NCI-H146 treated with DMSO at 0.1 percent for 48 hours (cell line): ENCODE measurements around the gene EML6.

Experiments used
- DNase-seq: peaks from one replicate; lab custom pipeline; 2025; ENCODE audit not compliant: unreplicated experiment; lab: John Stamatoyannopoulos, UW

The EML6 gene

GRCh38 chr2:54904836-54905235 is 181.4 kb downstream of the EML6 start:
- DNase-seq = no peak

- DNase-seq = no peak
Measured at GRCh38 chr2:54906716-54907115, 183.3 kb downstream of the EML6 start.

GRCh38 chr2:54907663-54908062 is 184.2 kb downstream of the EML6 start:
- DNase-seq = no peak

GRCh38 chr2:54908591-54908990 is 185.1 kb downstream of the EML6 start:
- no peak for DNase-seq

GRCh38 chr2:54909001-54909400 is 185.5 kb downstream of the EML6 start:
- DNase-seq = no peak

GRCh38 chr2:54912305-54912704 is 188.8 kb downstream of the EML6 start:
- no peak for DNase-seq

GRCh38 chr2:54912893-54913292 is 189.4 kb downstream of the EML6 start:
- no peak for DNase-seq

GRCh38 chr2:54914637-54915036 is 191.2 kb downstream of the EML6 start:
- DNase-seq = no peak

GRCh38 chr2:54915101-54915500 is 191.6 kb downstream of the EML6 start:
- DNase-seq = no peak

GRCh38 chr2:54916637-54917036 is 193.2 kb downstream of the EML6 start:
- no peak for DNase-seq

GRCh38 chr2:54918647-54919280 is 195.3 kb downstream of the EML6 start:
- no peak for DNase-seq

GRCh38 chr2:54920660-54921059 is 197.2 kb downstream of the EML6 start:
- DNase-seq = no peak

GRCh38 chr2:54924121-54924520 is 200.7 kb downstream of the EML6 start:
- DNase-seq = no peak

GRCh38 chr2:54925022-54925421 is 201.6 kb downstream of the EML6 start:
- no peak for DNase-seq

GRCh38 chr2:54927085-54927750 is 203.8 kb downstream of the EML6 start:
- no peak for DNase-seq

- DNase-seq = no peak
Measured at GRCh38 chr2:54927751-54928615, 204.5 kb downstream of the EML6 start.

- no peak for DNase-seq
Measured at GRCh38 chr2:54928719-54929118, 205.3 kb downstream of the EML6 start.

- no peak for DNase-seq
Measured at GRCh38 chr2:54931473-54931872, 208.0 kb downstream of the EML6 start.

GRCh38 chr2:54935389-54935788 is 211.9 kb downstream of the EML6 start:
- DNase-seq = no peak

- DNase-seq = no peak
Measured at GRCh38 chr2:54936766-54937165, 213.3 kb downstream of the EML6 start.

GRCh38 chr2:54939446-54940118 is 216.1 kb downstream of the EML6 start:
- DNase-seq = no peak
